ENCODE results near the gene SH3RF1. TPM values are rescaled to one million over a fixed set of nuclear protein-coding genes. Genes with fewer than 3 reads are reported as not detected.

The SH3RF1 gene
- total and polyA plus RNA-seq, 2 of the 8 experiments (the other 6 are each of a cell fraction or from before 2014, with no cell fraction given), result 6.9 to 15.1 TPM

DNA sequence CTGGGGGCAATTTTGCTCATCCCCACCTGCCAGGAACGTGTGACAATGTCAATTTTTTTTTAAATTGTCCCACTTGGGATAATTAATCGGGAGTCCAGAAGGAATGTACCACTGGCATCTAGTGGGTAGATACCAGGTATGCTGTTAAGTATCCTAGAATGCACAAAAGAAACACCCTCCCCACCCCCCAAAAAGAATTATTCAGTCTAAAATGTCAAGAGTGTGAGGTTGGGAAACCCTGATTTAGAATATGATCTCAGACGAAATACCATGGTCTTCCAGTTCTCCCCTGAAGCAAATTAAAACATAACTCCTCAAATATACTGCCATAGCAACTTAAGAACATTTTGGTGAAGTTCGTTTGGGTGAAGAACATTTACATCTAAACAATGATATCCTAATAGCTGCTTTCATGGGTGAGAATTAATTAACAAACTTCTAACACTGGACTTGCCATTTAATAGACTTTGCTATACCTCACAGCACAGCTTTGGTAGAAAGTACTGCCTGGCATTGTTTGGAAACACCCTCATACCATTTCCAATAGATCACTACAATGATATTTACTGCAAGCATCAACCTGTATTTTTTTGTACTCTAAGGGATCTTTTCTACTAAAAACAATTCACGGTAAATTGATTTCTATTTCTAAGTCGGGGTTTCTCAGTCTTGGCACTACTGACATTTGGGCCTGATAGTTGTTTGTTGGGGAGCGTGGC lies 36.5 kb downstream of the SH3RF1 start:
- FAIRE-seq (no peak), DNase-seq (ENCODE audit: low read depth in 1 of 2, low spot score in 2 of 2) (no peak)
- Histone ChIP-seq H2BK120ac (replicated peaks; ENCODE audit: low read depth, low read length) (no peak overlapping the region), H3K23ac (ENCODE audit: insufficient read length) (no peak overlapping the region), H3K79me2 (ENCODE audit: control insufficient read depth in 1 of 2, insufficient read depth in 2 of 2, low read length in 2 of 2) (peaks cover 0 to 25% of the 10 kb centered on the region in 2 experiments; a peak in 2 of 4 replicates), H4K91ac (replicated peaks; ENCODE audit: insufficient read length, low read length) (no peak overlapping the region), H4K5ac (ENCODE audit: insufficient read length, low read depth, low read length) (no peak overlapping the region), H3K9ac (replicated peaks in 1 of 4; ENCODE audit: extremely low read depth in 1 of 4, low read depth in 3 of 4, low read length in 3 of 4) (no peak overlapping the region), H2BK5ac (ENCODE audit: low read depth, low read length) (no peak overlapping the region), H3K4ac (replicated peaks; ENCODE audit: insufficient read length, low read depth, low read length) (no peak overlapping the region), H2BK15ac (ENCODE audit: low read length) (no peak overlapping the region), H3K4me3 (ENCODE audit: extremely low read depth in 1 of 4, insufficient read depth in 2 of 4, low read depth in 3 of 4, low read length in 4 of 4) (no peak overlapping the region), H3K4me2 (ENCODE audit: insufficient read depth in 1 of 2, low read depth in 2 of 2, low read length in 2 of 2) (no peak overlapping the region), H3K9me3 (ENCODE audit: insufficient read depth in 2 of 2, low read depth in 1 of 2, low read length in 1 of 2) (no peaks in the 10 kb centered on the region), H3K14ac (ENCODE audit: insufficient read length) (no peak overlapping the region), H3K79me1 (ENCODE audit: low read depth, low read length) (peaks cover 3% of the 10 kb centered on the region), H2AFZ (ENCODE audit: low read length) (no peak overlapping the region), H3K23me2 (ENCODE audit: low read depth, low read length) (no peaks in the 10 kb centered on the region), H3K36me3 (ENCODE audit: control insufficient read depth in 2 of 4, insufficient read depth in 4 of 4, low read length in 3 of 4) (no peaks in the 10 kb centered on the region), H3K4me1 (replicated peaks in 1 of 4; ENCODE audit: control insufficient read depth in 3 of 4, insufficient read depth in 4 of 4, low read length in 3 of 4) (peaks cover 0 to 2% (median under 1%) of the 10 kb centered on the region in 4 experiments; a peak in 5 of 7 replicates), H4K20me1 (replicated peaks in 1 of 2; ENCODE audit: control insufficient read depth in 1 of 2, insufficient read depth in 2 of 2, low read length in 2 of 2) (no peaks in the 10 kb centered on the region), H4K8ac (ENCODE audit: extremely low read depth, insufficient read depth, low read length) (no peak overlapping the region), H2BK12ac (ENCODE audit: low read depth, low read length) (no peak overlapping the region), H3K27me3 (replicated peaks in 1 of 4; ENCODE audit: control insufficient read depth in 3 of 4, extremely low read depth in 1 of 4, insufficient read depth in 3 of 4, low read length in 3 of 4) (no peaks in the 10 kb centered on the region), H3K27ac (ENCODE audit: low read depth, low read length) (no peak overlapping the region), H3K56ac (replicated peaks; ENCODE audit: insufficient read length, low read depth, low read length) (no peak overlapping the region), H2BK20ac (ENCODE audit: low read length) (no peak overlapping the region), H3K18ac (ENCODE audit: extremely low read depth, low read length) (no peak overlapping the region), H2AK5ac (ENCODE audit: low read depth, low read length) (no peak overlapping the region)
- whole genome bisulfite sequencing, 2 experiments (ENCODE audit: extremely low coverage in 1 of 2, insufficient coverage in 1 of 2, insufficient read length in 1 of 2, insufficient replicate concordance in 2 of 2, low coverage in 1 of 2, low lambda C conversion rate in 2 of 2, missing lambda C conversion rate in 1 of 2), result 88% methylated on average over 7 of the region's 7 CpGs; no CpG with 5 or more reads in 1 of the 2 experiments
- ChIA-PET POLR2A (ENCODE audit: partially characterized antibody) (no interaction called here), CTCF (ENCODE audit: partially characterized antibody) (interaction anchor here (1.6 kb wide), 1 partner anchor 13 kb away, joined by 3 read pairs; no protein-coding TSS in a partner anchor)
- TF ChIP-seq SUZ12 (IDR thresholded peaks at IDR 0.05; ENCODE audit: low read length), result no peak
- TF ChIP-seq SRF (IDR thresholded peaks at IDR 0.05; ENCODE audit: low read depth, low read length), result no peak
- no peak for TF ChIP-seq CTBP2 (IDR thresholded peaks at IDR 0.05; ENCODE audit: borderline replicate concordance, insufficient read depth, insufficient read length, low read length)
- TF ChIP-seq CBX5 (IDR thresholded peaks at IDR 0.05; ENCODE audit: low read depth, low read length), result no peak
- no peak for TF ChIP-seq ZNF274 (IDR thresholded peaks at IDR 0.05; ENCODE audit: borderline replicate concordance, extremely low read depth, low read length)
- no peak for TF ChIP-seq HDAC2 (IDR thresholded peaks at IDR 0.05; ENCODE audit: borderline replicate concordance in 1 of 2, low read depth in 2 of 2, low read length in 2 of 2)
- TF ChIP-seq CEBPB (IDR thresholded peaks at IDR 0.05; ENCODE audit: low read depth, low read length), result no peak
- TF ChIP-seq, protein P1, sequence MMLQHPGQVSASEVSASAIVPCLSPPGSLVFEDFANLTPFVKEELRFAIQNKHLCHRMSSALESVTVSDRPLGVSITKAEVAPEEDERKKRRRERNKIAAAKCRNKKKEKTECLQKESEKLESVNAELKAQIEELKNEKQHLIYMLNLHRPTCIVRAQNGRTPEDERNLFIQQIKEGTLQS (IDR thresholded peaks at IDR 0.05; ENCODE audit: insufficient read depth, low read depth, low read length), result no peak
- no peak for TF ChIP-seq SP1 (IDR thresholded peaks at IDR 0.05; ENCODE audit: low read depth, low read length)
- TF ChIP-seq TEAD4 (IDR thresholded peaks at IDR 0.05; ENCODE audit: low read depth, low read length), result no peak
- TF ChIP-seq FOSL1 (IDR thresholded peaks at IDR 0.05; ENCODE audit: insufficient read depth, low read depth, low read length), result no peak
- no peak for TF ChIP-seq RXRA (IDR thresholded peaks at IDR 0.05; ENCODE audit: insufficient read depth, low read depth, low read length)
